GM15510 (cell line): ENCODE data around the gene F12.

ENCODE experiments used
- POLR2A ChIP-seq: IDR thresholded peaks from 3 replicates; pipeline ENCODE4 v1.6.1; 2011; ENCODE audit warnings: borderline replicate concordance; ENCODE audit not compliant: insufficient read length; ENCODE audit errors: extremely low read depth

Gene F12

GRCh38 chr5:177392765-177393164, 16.6 kb downstream of the F12 start:
- no peak for TF ChIP-seq POLR2A

- no peak for TF ChIP-seq POLR2A
These were observed 18.7 kb downstream of the F12 start for GRCh38 chr5:177390363-177391300.

GRCh38 chr5:177389241-177390169, 19.9 kb downstream of the F12 start:
- no peak for TF ChIP-seq POLR2A

GRCh38 chr5:177388521-177389052, 20.8 kb downstream of the F12 start:
- no peak for TF ChIP-seq POLR2A

GRCh38 chr5:177387405-177387804, 22.0 kb downstream of the F12 start:
- TF ChIP-seq POLR2A = no peak

GRCh38 chr5:177386542-177386941, 22.8 kb downstream of the F12 start:
- no peak for TF ChIP-seq POLR2A

- TF ChIP-seq POLR2A = no peak
These were observed 23.6 kb downstream of the F12 start for GRCh38 chr5:177385720-177386119.

- no peak for TF ChIP-seq POLR2A
These were observed 25.2 kb downstream of the F12 start, which contains the start of gene SLC34A1 for GRCh38 chr5:177384134-177384533. TSS of gene SLC34A1 (plus strand) at chr5:177384434. CDS start at chr5:177385742, 1,308 bp downstream.

GRCh38 chr5:177383181-177383580, 26.2 kb downstream of the F12 start:
- TF ChIP-seq POLR2A = no peak

- no peak for TF ChIP-seq POLR2A
These were observed 26.8 kb downstream of the F12 start for GRCh38 chr5:177382423-177383029.

GRCh38 chr5:177380805-177381126, 28.6 kb downstream of the F12 start:
- TF ChIP-seq POLR2A = no peak

GRCh38 chr5:177378884-177379883, 30.2 kb downstream of the F12 start:
- no peak for TF ChIP-seq POLR2A

- TF ChIP-seq POLR2A = no peak
These were observed 31.2 kb downstream of the F12 start for GRCh38 chr5:177377851-177378776.

GRCh38 chr5:177376107-177376506, 33.3 kb downstream of the F12 start:
- no peak for TF ChIP-seq POLR2A
